Gastrocnemius medialis (tissue), 4 donors: Measurements from ENCODE around the gene PYROXD2.

ENCODE experiments used
- CTCF ChIP-seq, 5 experiments: fragments of 450-650 bp in 3 of 5; fragments of 200-600 bp in 2 of 5; sonication (generic) in 2 of 5; IDR thresholded peaks in 4 of 5; conservative IDR thresholded peaks in 1 of 5; 1 replicate in 4 of 5; 2 replicates in 1 of 5; pipeline ENCODE4 v1.5.1; 2016 to 2019; ENCODE audit warnings: antibody characterized with exemption in 5 of 5, mild to moderate bottlenecking in 3 of 5, moderate library complexity in 3 of 5
- POLR2A ChIP-seq, 2 donors: fragments of 450-650 bp; IDR thresholded peaks; one replicate each; pipeline ENCODE4 v1.6.1; 2017; ENCODE audit warnings: antibody characterized with exemption in 2 of 2, mild to moderate bottlenecking in 2 of 2, moderate library complexity in 2 of 2

DNA sequence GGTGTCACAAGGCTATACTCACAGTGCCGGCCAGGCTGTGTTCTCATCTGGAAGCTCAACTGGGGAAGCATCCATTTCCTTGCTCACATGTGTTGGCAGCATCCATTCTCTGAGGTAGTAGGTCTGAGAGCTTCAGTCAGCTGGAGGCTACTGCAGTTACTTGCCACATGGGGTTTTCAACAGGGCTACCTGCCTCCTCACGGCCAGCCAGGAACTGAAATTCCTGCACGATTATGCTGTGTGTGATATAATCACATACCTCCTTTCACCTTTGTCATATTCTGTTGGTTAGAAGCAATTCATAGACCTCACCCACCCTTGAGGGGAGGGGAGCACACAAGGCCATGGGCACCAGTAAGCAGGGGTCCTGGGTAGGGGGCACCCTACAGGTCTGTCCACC, 37.4 kb downstream of the PYROXD2 start:
- TF ChIP-seq CTCF (IDR thresholded peaks at IDR 0.05 in 4 of 5, conservative IDR thresholded peaks at IDR 0.05 in 1 of 5) (no peak), POLR2A (IDR thresholded peaks at IDR 0.05) (no peak)
